MCF 10A (cell line): ENCODE results near the gene TMEM179. TPM values are rescaled to one million over a fixed set of nuclear protein-coding genes. Genes with fewer than 3 reads are reported as not detected.

Source experiments
- BruUV-seq: library from RNA; stranded (reverse); fragments of 400-500 nt; replicated peaks from 2 replicates; lab custom pipeline; 2021; lab: Mats Ljungman, UMichigan
- CTCF ChIA-PET: fragments of 300-600 bp; sonication (Branson Sonifier 250); formaldehyde crosslinking; extraction: SDS; loops from one replicate; lab custom pipeline; 2021; ENCODE audit warnings: antibody characterized with exemption, inconsistent platforms; lab: Yijun Ruan, JAX
- POLR2A ChIA-PET: fragments of 300-600, 350-650 bp; sonication (Branson Sonifier 250); formaldehyde crosslinking; extraction: SDS; loops from one replicate; lab custom pipeline; 2020; ENCODE audit warnings: antibody characterized with exemption, inconsistent platforms; lab: Yijun Ruan, JAX
- DNase-seq: peaks from one replicate; pipeline ENCODE4 v3.0.0-alpha.2; 2018; ENCODE audit not compliant: unreplicated experiment
- H3K27ac Mint-ChIP-seq: one replicate; pipeline ENCODE4 v1.8.0; 2022; ENCODE audit warnings: mild to moderate bottlenecking, low read depth, mixed read lengths; ENCODE audit not compliant: unreplicated experiment
- H3K27me3 Mint-ChIP-seq: one replicate; pipeline ENCODE4 v1.8.0; 2022; ENCODE audit warnings: mixed read lengths; ENCODE audit not compliant: insufficient read depth, unreplicated experiment
- H3K36me3 Mint-ChIP-seq: one replicate; pipeline ENCODE4 v1.8.0; 2022; ENCODE audit warnings: mild to moderate bottlenecking, moderate library complexity, mixed read lengths; ENCODE audit not compliant: insufficient read depth, unreplicated experiment
- H3K4me1 Mint-ChIP-seq: one replicate; pipeline ENCODE4 v1.8.0; 2022; ENCODE audit warnings: mixed read lengths; ENCODE audit not compliant: insufficient read depth, unreplicated experiment
- H3K4me3 Mint-ChIP-seq: one replicate; pipeline ENCODE4 v1.8.0; 2022; ENCODE audit warnings: mild to moderate bottlenecking, moderate library complexity, mixed read lengths; ENCODE audit not compliant: unreplicated experiment
- H3K9me3 Mint-ChIP-seq: one replicate; pipeline ENCODE4 v1.8.0; 2022; ENCODE audit warnings: mixed read lengths; ENCODE audit not compliant: unreplicated experiment
- intact Hi-C: fragments of 100-400 bp; cut with micrococcal nuclease; formaldehyde crosslinking; loops from 2 replicates; pipeline ENCODE4 v1.14.1; 2022
- total RNA-seq: library from RNA; stranded (reverse); gene quantifications from 2 replicates; pipeline ENCODE4 v1.2.3, GENCODE V29; 2022
- TF ChIP-seq, protein P1 (sequence below): fragments of 200-600 bp; IDR thresholded peaks from one replicate; pipeline ENCODE4 v1.8.0; 2022; ENCODE audit warnings: antibody characterized with exemption, mild to moderate bottlenecking; ENCODE audit not compliant: unreplicated experiment

TMEM179 gene
- total RNA-seq, 1 experiment from 2014 or later = not detected

DNA sequence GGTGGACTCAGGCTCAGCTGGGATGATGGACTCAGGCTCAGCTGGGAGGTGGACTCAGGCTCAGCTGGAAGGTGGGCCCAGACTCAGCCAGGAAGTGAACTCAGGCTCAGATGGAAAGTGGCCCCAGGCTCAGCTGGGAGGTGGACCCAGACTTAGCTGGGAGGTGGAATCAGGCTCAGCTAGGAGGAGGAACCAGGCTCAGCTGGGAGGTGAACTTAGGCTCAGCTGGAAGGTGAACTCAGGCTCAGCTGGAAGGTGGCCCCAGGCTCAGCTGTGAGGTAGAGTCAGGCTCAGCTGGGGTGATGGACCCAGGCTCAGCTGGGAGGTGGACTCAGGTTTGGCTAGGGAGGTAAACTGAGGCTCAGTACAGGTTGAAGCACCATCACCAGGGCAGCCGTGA lies 46.8 kb downstream of the TMEM179 start:
- intact Hi-C loops = no loop called here
- BruUV-seq = no TSS peak
- H3K36me3 Mint-ChIP-seq = no peaks in the 10 kb centered on the region
- no peaks in the 10 kb centered on the region for H3K4me1 Mint-ChIP-seq
- CTCF ChIA-PET = no interaction called here
- peaks cover 50% of the 10 kb centered on the region for H3K27me3 Mint-ChIP-seq
- POLR2A ChIA-PET = no interaction called here
- TF ChIP-seq, protein P1, sequence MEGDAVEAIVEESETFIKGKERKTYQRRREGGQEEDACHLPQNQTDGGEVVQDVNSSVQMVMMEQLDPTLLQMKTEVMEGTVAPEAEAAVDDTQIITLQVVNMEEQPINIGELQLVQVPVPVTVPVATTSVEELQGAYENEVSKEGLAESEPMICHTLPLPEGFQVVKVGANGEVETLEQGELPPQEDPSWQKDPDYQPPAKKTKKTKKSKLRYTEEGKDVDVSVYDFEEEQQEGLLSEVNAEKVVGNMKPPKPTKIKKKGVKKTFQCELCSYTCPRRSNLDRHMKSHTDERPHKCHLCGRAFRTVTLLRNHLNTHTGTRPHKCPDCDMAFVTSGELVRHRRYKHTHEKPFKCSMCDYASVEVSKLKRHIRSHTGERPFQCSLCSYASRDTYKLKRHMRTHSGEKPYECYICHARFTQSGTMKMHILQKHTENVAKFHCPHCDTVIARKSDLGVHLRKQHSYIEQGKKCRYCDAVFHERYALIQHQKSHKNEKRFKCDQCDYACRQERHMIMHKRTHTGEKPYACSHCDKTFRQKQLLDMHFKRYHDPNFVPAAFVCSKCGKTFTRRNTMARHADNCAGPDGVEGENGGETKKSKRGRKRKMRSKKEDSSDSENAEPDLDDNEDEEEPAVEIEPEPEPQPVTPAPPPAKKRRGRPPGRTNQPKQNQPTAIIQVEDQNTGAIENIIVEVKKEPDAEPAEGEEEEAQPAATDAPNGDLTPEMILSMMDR = no peak
- DNase-seq = no peak
- H3K4me3 Mint-ChIP-seq = no peak overlapping the region
- H3K27ac Mint-ChIP-seq = no peak overlapping the region
- H3K9me3 Mint-ChIP-seq = no peaks in the 10 kb centered on the region

GRCh38 chr14:104557086-104557485 lies 47.5 kb downstream of the TMEM179 start:
- intact Hi-C loops = no loop called here
- ChIA-PET POLR2A (no interaction called here), CTCF (no interaction called here)
- Mint-ChIP-seq H3K36me3 (no peaks in the 10 kb centered on the region), H3K4me1 (no peaks in the 10 kb centered on the region), H3K4me3 (no peak overlapping the region), H3K9me3 (no peaks in the 10 kb centered on the region), H3K27me3 (peaks cover 56% of the 10 kb centered on the region), H3K27ac (no peak overlapping the region)
- TF ChIP-seq, protein P1 = no peak
- DNase-seq = no peak
- no TSS peak for BruUV-seq

DNA sequence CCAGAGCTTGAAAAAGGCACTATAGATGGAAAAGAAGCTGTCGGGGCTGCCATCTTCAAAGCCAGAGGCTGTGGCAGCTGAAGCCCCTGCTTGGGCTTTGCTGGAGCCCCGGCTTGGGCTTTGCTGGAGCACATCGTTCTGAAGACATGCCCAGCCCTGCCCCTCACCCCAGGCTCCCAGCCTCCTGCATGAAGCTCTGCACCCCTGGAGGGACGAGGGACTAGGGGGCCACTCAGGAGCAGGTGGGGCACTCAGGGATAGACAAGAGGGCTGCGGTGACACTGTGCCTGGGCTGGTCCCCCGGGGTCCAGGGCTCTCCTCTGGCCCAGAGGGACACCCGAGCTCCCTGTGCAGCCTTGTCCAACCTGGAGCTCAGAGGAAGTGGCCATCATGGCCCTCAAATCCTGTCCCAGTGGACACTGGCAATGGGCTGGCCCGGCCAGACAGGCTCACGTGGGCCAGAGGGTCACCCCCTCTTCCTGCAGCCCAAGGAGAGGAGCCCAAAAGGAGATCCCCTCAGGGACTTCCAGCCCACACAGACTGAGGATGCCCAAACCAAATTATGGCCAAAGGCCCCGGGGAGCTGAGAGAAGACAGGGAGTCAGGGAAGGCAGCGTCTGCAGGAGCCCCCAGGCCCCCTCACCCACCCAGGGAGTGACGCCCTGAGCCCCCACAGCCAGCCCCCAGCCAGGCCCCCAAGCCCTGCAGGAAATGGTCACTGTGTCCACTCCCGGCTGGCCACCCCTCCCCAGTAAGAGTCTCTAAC lies 48.1 kb downstream of the TMEM179 start:
- H3K27me3 Mint-ChIP-seq = peaks cover 63% of the 10 kb centered on the region
- TF ChIP-seq, protein P1 = no peak
- POLR2A ChIA-PET = no interaction called here

GRCh38 chr14:104555430-104556255 lies 48.9 kb downstream of the TMEM179 start:
- POLR2A ChIA-PET = no interaction called here
- H3K9me3 Mint-ChIP-seq = no peaks in the 10 kb centered on the region
- H3K4me3 Mint-ChIP-seq = no peak overlapping the region
- H3K36me3 Mint-ChIP-seq = no peaks in the 10 kb centered on the region
- H3K4me1 Mint-ChIP-seq = no peaks in the 10 kb centered on the region
- no peak for DNase-seq
- CTCF ChIA-PET = interaction anchor here (0.6 to 2.5 kb wide), 4 partner anchors 8 to 943 kb away, joined by 3 to 11 read pairs (median 3); no protein-coding TSS in a partner anchor
- intact Hi-C loops = no loop called here
- no peak overlapping the region for H3K27ac Mint-ChIP-seq
- no TSS peak for BruUV-seq
- TF ChIP-seq, protein P1 = no peak
- peaks cover 71% of the 10 kb centered on the region for H3K27me3 Mint-ChIP-seq

More for the DNA sequence above, 48.1 kb downstream of the TMEM179 start:
- Mint-ChIP-seq H3K9me3 (no peaks in the 10 kb centered on the region), H3K4me1 (no peaks in the 10 kb centered on the region), H3K27ac (no peak overlapping the region), H3K4me3 (no peak overlapping the region), H3K36me3 (no peaks in the 10 kb centered on the region)
- intact Hi-C loops = no loop called here
- CTCF ChIA-PET = interaction anchor here (0.6 to 2.5 kb wide), 4 partner anchors 7 to 944 kb away, joined by 3 to 11 read pairs (median 3); no protein-coding TSS in a partner anchor
- no peak for DNase-seq
- no TSS peak for BruUV-seq
